ENCODE results near the gene TIMM9.
"Not testable (repeated sequence)": the region's sequence is repeated elsewhere in the genome, so short reads cannot be mapped to it uniquely, and the experiment has no call there.

TIMM9 gene, protein sequence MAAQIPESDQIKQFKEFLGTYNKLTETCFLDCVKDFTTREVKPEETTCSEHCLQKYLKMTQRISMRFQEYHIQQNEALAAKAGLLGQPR

DNA sequence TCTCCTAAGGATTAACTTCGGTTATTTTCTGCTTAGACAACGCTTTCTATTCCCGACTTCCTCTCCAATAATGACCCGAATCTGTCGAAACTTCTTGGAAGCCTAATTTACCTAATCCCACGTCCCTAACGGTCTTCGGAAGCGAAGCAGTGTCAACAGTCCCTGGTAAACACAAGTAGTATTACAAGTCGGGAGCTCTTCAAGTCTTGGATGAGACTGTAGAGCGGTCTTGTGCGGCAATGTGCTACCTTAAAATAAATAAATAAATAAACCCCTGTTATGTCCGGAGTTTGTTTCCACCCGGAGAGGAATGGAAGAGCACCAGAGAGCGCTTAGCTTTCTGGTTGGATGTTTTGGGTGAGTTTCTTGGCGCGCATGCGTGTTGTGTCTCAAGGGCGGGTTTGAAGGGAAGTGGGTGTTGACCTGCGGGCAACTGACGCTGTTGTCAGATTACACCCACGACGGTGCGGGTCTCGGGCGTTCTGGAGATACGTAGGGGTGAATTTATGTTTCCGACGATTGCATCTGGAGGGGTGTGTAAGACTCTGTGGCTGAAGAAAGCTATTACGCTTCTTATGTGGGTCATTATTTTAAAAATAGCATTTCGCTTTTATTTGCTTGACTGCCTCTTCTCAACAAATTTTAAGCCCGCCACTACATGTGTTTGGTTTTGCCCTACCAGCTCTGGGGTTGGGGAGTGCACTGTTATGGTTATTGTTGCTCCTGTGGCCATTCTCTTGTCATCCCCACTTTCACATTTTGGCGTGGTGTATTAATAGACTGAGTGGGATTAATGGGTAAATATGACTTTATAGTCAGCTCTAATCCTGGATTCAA is at the start of gene TIMM9, which contains the start of gene KIAA0586:
Gene TIMM9, minus strand, starts transcription at position 251 of the 837 bp plus-strand sequence. CDS start 15,586 bp downstream, outside the sequence.
Gene KIAA0586, plus strand, starts transcription at position 439 of the 837 bp plus-strand sequence. CDS start 546 bp downstream, outside the sequence.
- peak; percentile 96 to 98 for DNase-seq

DNA sequence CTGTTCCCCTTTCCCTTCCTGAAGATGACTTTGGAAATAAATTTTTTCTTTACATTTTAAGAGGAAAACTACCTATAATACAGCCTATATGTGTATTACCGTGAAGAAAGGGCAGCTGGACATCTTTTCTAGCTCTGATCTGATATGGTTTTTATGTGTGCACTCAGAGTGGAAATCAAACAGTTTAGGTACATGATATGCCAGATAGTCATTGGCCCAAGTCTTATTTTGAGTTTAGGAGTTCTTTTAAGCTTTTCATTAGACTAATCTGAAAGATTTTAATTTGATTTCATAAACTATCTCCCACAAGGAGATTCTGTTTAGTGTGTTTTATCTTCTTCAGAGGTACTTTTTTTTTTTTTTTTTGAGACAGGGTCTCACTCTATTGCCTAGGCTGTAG is 49.0 kb upstream of the TIMM9 start:
- DNase-seq: no peak

DNA sequence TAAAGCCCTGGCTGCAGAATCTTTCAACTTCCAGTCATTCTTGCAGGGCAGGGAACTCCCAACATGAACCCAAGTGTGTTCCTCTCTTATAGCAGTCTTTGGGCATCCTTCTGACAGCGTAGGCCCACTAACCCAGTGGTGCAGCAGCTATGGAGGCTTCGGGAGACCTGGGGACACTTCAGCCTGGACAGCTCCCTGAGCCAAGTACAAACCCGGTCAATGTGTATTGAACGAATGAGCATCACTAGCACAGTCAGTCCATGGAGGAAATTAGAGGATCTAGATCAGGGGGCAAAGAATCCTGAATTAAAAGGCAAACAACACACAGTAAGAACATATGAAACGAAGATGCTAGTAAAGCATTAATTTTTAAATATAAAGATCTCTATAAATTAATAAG is 42.0 kb upstream of the TIMM9 start:
- DNase-seq: no peak

DNA sequence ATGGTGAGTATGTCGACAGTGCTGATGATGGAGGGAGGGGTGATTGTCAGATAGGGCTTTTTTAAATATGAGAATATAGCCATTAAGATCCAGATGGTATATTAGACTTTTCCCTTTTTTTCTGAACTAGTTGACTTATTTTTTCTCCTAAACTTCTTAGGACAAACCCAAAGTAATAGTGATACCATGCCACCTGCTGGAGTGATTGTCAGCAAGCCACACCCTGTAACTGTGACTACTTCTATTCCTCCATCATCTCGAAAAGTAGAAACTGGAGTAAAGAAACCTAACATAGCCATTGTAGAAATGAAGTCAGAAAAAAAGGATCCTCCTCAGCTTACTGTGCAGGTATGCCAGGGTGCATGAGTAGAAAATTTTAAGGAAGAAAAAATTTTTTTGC is 40.2 kb upstream of the TIMM9 start:
- DNase-seq: no peak

DNA sequence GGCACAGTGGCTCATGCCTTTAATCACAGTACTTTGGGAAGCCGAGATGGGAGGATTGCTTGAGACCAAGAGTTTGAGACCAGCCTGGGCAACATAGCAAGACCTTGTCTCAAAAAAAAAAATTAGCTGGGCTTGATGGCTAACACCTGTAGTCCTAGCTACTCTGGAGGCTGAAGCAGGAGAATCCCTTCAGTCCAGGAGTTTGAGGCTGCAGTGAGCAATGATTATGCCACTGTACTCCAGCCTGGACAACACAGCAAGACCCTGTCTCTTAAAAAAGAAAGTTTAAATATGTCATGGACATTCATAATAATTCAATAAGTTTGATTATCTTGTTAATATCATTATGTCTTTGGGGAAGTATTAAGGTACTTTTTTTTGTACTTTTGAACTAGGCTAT is 39.1 kb upstream of the TIMM9 start:
- no peak for DNase-seq

DNA sequence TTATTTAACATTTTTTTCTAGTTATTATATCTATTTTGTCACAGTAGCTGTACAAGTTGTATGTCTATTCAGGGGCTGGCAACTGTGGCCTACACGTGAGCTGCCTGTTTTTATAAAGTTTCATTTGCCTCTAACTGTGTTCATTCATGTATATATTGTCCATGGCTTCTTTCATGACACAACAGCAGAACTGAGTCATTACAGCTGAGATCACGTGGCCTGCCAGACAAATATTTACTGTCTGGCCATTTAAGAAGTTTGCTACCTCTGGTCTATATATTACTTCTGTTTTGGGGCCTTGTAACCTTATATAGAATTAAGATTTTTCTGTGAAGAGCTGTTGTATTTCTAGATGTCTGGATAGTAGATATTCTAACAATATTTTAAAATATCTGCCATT is 38.1 kb upstream of the TIMM9 start:
- no peak for DNase-seq

DNA sequence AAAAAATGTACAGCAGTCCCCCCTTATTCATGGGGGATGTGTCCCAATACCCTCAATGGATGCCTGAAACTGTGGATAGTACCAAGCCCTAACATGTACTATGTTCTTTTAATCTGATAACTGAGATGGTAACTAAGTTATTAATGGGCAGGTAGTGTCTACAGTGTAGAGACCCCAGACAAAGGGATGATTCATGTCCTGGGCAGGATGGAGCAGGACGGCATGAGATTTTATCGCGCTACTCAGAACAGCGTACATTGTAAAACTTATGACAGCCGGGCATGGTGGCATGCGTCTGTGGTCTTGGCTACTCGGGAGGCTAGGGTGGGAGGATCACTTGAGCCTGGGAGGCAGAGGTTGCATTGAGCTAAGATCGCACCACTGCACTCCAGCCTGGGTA is 37.3 kb upstream of the TIMM9 start:
- DNase-seq: no peak

DNA sequence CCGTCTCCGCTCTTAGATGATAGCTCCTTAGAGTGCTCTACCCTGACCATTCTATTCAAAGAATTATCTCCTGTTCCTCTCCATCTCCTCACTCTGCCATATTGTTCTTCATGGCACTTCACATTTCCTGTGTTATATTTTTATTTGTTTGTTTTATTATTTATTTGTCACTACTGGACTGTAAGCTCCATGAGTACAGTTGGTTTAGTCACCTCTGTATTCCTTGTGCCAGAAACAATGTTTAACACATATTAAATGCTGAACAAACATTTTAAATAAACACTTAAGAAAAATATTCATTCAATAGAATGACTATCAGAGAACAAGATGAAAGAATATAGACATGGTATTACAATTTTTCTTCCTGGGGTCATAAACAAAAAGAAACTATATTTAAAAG is 35.8 kb upstream of the TIMM9 start:
- no peak for DNase-seq

DNA sequence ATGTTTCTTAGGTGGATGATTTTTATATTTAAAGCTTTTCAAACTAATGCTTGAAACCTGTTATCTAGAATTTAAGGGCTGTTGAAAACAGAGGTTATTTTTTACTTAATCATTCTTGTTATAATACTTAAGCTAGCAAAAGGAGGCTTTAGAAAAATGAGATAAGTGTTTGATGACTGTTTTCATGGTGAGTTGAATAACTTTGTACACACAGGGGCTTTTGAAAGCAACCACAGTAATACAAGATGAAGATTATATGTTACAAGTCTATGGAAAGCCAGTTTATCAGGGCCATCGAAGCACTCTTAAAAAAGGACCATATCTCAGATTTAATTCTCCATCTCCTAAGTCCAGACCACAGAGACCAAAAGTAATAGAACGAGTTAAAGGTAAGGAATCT is 33.4 kb upstream of the TIMM9 start:
- DNase-seq: no peak

DNA sequence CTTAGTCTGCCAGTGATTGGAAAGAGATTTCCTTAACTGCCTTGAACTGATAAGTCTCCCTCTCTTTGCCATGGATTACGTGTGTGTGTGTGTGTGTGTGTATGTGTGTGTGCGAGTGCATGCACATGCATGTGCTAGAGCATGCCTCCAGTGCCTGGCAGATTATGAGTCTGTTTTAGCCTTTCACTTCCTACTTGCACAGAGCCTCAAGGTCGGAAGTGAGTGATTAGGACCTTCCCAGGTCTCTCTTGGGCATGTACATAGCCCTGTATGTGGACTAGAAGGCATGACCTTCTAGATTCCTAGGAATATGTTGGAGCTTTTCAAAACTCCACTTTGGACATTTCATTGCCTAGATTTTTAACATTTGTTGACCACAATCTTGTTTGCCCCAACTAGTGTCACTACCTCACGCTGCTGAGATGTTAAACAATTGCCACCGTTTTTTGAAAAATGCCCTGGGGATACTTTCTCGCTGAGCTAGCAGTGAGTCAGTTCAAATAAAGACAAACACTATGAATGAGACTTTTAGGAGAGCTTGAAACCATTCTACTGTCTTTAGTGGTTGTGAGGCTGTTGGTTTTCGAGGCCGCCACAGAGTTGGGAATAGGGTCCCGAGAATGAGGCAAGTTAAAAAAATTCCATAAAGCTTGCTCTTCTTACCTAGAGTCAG is 28.4 kb upstream of the TIMM9 start:
- no peak for DNase-seq

DNA sequence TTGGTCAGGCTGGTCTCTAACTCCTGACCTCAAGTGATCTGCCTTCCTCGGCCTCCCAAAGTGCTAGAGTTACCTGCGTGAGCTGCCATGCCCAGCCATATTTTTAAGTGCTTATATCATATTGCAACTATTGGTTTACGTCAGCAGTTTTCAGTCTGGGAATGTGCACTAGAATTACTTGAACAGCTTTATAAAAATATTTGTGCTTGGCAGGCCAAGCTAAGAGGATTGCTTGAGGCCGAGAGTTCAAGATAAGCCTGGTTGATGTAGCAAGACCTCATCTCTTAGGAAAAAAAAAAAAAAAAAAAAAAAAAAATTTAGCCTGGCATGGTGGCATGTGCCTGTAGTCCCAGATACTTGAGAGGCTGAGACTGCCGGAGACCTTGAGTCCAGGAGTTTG is 17.3 kb upstream of the TIMM9 start:
- no peak for DNase-seq

DNA sequence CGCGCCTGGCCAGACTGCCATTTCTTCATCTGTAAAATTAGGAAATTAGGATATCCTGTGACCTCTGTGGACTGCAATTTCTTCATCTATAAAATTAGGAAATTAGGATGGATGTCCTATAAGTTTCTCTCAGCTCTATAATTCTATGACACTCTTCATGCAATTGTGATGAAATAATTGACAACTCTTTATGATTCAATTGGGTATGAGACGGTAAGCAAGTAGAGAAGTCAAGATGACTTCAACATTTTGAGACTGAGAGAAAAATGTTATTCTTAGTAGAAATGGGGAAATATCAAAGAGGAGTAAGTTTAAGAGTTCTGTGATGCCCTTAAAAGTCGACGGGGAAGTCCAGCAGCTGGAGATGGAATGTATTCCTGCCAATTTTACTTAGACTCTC is 12.1 kb upstream of the TIMM9 start:
- no peak for DNase-seq

DNA sequence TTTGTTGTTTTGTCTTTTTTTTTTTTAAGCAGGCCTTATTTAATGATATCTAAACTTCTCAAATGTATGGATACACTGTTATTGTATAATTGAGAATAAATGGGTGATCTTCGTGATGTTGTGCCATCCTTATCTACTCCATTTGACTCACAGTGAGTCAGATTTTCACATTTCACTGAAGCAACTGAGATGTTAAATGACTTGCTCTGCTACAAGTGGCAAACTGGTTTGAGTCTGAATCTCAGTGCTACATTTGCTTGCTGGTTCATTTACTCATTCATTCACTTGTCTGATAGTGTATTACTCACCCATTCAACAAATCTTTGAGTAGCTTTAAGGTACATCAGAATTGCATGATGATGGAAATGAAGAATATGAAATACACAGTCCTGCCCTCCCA is 2.8 kb upstream of the TIMM9 start:
- no peak for DNase-seq

DNA sequence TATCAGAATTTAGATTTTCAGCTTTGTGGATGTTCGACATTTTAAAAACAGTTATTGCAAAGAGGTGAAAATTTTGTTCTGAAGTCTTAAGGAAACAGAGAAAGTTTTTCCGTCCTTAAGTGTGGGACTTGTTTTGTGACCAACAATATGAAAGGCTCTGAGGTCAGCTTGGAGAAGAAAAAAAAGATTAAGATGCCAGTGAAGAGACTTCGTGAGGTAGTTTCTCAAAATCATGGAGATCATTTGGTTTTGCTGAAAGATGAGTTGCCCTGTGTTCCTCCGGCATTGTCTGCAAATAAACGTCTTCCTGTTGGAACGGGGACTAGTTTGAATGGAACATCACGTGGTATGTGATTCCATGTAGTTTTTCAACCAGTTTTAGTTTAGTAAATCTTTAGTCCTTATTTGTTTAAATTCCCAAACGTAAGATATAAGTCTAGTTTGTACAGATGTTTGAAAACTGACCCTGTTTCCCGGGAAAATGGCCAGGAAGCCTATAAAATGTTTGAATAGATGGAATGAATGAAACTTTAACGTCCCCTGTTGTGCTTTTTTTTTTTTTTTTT is 870 bp upstream of the TIMM9 start:
- peak; percentile 46 to 61 for DNase-seq

DNA sequence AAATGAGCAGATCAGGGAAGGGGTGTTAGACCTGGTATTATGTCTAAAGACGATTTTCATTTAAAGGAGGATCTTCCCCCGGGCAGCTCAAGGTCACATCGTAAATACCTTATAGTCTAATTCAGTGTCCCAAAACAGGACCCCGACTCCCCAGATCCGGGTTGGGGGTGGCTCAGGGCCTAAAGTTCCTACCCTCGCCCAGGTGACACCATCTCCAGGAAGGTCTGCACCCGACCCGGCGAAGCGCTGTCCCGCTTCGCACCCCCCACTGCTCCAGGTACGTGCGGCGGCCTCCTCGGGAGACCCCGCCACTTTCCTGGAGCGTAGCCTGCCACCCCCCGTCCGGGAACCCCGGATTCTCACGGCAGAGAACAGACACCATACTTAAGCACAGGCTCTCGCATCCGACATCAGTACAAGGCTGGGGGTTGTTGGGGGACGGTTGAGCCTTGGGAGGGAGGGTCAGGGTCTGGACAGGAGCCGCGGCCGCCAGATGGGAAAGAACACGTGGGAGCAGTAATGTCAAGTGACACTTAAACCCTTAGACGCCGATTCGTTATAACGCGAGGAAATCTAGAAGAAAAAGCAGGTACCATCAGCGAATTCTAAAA is 556 bp downstream of the TIMM9 start:
- peak; percentile 51 to 64 for DNase-seq

DNA sequence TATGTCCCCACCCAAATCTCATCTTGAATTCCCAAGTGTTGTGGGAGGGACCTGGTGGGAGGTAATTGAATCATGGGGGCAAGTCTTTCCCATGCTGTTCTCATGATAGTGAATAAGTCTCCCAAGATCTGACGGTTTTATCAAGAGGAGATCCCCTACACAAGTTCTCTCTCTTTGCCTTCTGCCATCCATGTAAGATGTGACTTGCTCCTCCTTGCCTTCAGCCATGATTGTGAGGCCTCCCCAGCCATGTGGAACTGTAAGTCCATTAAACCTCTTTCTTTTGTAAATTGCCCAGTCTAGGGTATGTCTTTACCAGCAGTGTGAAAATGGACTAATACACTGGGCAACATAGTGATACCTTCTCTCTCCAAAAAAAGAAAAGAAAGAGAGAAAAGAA is 10.4 kb downstream of the TIMM9 start:
- not testable (repeated sequence) for DNase-seq

DNA sequence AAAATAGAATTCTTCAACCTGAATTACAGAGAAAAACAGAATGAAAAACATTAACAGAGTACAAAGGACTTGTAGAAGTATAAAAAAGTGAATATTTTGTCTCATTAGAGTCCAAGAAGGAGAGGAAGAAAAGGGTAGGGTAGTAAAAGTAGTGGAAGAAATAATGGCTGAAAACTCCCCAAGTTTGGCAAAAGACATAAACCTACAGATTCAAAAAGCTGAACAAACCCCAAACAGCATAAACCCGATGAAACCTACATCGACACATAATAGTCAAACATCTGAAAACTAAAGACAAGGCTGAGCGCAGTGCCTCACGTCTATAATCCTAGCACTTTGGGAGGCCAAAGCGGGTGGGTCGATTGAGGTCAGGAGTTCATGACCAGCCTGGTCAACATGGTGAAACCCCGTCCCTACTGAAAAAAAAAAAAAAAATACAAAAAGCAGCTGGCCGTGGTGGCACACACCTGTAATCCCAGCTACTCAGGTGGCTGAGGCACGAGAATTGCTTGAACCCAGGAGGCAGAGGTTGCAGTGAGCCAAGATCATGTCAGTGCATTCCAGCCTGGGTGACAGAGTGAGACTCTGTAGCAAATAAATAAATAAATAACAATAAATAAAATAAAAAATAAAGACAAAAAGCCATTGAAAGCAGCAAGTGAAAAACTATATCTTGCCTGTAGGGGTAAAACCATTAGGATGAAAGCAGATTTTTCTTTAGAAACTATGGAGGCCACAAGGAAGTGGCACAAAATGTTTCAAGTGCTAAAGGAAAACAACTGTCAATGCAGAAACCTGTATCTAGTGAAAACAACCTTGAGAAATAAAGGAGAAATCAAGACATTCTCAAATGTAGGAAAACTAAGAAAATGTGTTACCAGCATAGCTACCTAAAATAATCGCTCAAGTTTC is 11.4 kb downstream of the TIMM9 start:
- no peak for DNase-seq

DNA sequence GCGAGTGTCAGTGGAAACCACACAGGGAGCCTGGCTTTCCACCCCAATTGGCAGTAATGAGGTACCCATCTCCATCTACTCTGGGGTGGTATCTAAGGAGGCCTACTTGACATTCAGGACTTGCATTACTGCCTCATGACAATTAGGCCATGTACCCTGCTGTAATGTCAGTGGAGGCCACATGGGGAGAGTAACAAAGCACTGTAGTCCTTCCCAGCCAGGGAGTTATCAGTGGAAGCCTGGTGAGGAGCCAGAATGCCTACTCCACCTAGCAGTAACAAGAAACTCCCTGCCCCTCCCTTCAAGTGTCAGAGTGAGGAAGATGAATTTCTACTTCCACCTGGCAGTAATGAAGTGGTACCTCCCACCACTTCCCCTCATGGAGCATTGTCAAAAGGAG is 12.5 kb downstream of the TIMM9 start:
- no peak for DNase-seq

DNA sequence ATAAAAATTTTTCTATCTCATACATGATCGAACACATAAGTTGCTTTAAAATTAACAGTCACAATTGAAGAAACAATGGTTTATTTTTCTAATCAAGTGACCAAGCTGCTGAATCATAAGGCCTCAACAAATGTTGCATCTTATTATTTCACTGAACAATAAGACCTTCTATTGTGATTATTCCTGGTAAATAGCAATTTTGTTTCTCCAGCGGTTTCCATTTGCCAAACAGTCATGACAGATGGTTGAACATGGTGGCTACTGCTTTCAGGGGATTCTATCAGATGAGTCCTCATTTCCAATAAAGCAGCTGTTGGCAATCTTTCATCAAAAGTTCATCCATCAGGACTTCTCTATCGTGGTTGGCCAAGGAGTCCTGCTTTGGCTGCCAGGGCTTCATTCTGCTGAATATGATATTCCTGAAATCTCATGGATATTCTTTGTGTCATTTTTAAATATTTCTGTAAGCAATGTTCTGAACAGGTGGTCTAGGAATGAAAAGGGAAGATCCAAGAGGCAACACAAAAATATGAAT is 18.6 kb downstream of the TIMM9 start:
- no peak for DNase-seq

DNA sequence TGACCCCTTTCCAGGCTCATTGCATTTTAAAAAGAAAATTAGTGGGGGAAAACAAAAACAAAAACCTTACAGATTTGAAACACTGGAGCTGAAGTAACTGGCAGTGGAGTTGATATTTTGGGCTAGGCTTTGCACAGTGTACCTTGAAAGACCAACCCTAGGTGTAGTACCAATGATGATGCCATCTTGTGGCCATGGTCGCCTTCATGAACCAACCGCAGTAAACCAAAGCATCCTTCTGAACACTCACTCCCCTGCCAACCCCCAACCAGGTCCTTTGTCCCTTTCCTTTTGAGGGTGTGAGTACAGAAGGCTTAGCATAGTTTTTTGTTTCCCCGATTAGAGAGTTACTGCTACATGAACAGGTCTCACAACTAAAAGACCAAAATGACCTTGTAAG is 25.7 kb downstream of the TIMM9 start:
- peak; percentile 16 for DNase-seq

DNA sequence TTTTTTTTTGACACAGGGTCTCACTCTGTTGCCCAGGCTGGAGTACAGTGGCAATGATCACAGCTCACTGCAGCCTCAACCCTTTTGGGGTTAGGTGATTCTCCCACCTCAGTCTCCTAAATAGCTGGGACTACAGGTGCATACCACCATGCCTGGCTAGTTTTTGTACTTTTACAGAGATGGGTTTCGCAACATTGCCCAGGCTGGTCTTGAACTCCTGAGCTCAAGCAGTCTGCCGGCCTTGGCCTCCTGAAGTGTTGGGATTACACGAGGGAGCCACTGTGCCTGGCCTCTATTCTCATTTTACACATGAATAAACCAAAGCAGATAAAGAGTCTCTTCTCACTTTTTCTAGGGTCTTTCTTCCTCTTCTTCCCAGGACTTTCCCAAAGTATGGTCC is 28.4 kb downstream of the TIMM9 start:
- no peak for DNase-seq

DNA sequence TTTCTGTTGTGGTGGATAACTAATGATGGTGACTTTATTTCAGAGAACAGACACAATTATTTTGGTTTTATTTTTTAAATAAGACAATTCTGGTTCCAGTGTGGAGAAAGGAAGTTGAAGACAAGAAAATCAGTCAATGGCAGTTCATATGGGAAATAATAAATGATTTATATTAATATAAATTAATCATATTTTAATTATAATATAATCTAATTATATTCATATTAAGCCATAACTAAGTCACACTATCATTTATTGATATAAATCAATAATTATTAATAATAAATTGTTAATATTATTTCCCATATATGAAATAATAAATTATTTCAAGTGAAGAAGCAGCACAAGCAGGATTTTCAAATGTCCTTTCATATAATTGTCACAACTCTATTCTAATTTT is 28.8 kb downstream of the TIMM9 start:
- no peak for DNase-seq
